HEK293 (cell line): Measurements from ENCODE around the gene SSBP3.

Experiments
- GLIS1 ChIP-seq: fragments of 450-650 bp; formaldehyde crosslinking; IDR thresholded peaks from 2 replicates; pipeline ENCODE4 v1.5.1; 2016; ENCODE audit warnings: missing biosample characterization, missing genetic modification characterization
- ZBTB8A ChIP-seq: fragments of 450-650 bp; formaldehyde crosslinking; IDR thresholded peaks from 2 replicates; pipeline ENCODE4 v1.5.1; 2016; ENCODE audit warnings: missing biosample characterization, missing genetic modification characterization
- ZNF423 ChIP-seq: fragments of 450-650 bp; formaldehyde crosslinking; IDR thresholded peaks from 2 replicates; pipeline ENCODE4 v1.5.1; 2016; ENCODE audit warnings: missing biosample characterization, missing genetic modification characterization
- ZNF561 ChIP-seq: fragments of 450-650 bp; IDR thresholded peaks from 2 replicates; pipeline ENCODE4 v1.5.1; 2018; ENCODE audit warnings: missing biosample characterization, missing genetic modification characterization, borderline replicate concordance
- ZNF677 ChIP-seq: fragments of 450-650 bp; IDR thresholded peaks from 2 replicates; pipeline ENCODE4 v1.5.0; 2018; ENCODE audit warnings: missing biosample characterization, mild to moderate bottlenecking, missing genetic modification characterization, moderate library complexity
- TF ChIP-seq, protein P1 (sequence below): fragments of 450-650 bp; formaldehyde crosslinking; IDR thresholded peaks from 2 replicates; pipeline ENCODE4 v1.5.1; 2016; ENCODE audit warnings: missing biosample characterization, missing genetic modification characterization
- TF ChIP-seq, protein P2 (sequence below): fragments of 450-650 bp; formaldehyde crosslinking; IDR thresholded peaks from 2 replicates; pipeline ENCODE4 v1.5.1; 2017; ENCODE audit warnings: missing biosample characterization, missing genetic modification characterization
- TF ChIP-seq, protein P3 (sequence below): fragments of 450-650 bp; formaldehyde crosslinking; IDR thresholded peaks from 2 replicates; pipeline ENCODE4 v1.5.1; 2016; ENCODE audit warnings: missing biosample characterization, missing genetic modification characterization
- TF ChIP-seq, protein P4 (sequence below): fragments of 450-650 bp; formaldehyde crosslinking; IDR thresholded peaks from 2 replicates; pipeline ENCODE4 v1.5.1; 2016; ENCODE audit warnings: missing biosample characterization, missing genetic modification characterization
- TF ChIP-seq, protein P5 (sequence below): fragments of 450-650 bp; formaldehyde crosslinking; IDR thresholded peaks from 2 replicates; pipeline ENCODE4 v1.5.1; 2017; ENCODE audit warnings: missing biosample characterization, missing genetic modification characterization

DNA sequence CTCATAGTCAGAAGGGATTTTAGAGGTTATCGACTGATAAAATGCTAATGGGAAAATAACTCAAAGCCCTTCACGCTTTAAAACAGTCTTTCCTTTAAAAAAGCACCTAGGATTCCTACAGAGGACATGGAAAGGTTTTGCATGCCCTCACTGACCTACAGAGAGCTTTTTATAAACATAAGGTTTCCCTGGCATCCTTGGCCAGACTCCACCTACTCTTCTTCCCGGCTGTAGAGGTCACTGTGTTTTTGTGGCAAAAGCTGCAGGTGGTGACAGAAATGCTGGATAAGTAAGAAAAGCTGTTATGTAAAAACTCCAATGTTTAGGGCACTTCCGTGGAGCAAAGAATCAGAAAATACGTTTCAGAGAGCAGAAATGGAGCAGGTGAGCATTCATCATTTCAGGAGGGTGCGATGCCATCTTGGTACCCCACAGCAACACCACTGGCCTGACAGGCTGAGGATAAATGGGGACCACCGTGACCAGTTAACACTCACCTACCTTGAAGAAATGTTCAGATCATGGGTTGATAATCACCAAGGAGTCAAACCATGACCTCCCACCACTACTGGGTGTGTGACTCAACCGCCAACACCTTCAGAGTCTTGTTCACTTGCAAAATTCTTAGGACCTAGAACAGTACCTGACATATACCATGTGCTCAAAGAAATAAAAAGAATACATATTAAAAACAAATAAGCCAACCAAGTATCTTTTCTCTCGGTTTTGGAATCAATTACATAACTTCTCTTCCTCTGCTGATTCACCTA lies 46.6 kb downstream of the SSBP3 start:
- TF ChIP-seq, protein P1, sequence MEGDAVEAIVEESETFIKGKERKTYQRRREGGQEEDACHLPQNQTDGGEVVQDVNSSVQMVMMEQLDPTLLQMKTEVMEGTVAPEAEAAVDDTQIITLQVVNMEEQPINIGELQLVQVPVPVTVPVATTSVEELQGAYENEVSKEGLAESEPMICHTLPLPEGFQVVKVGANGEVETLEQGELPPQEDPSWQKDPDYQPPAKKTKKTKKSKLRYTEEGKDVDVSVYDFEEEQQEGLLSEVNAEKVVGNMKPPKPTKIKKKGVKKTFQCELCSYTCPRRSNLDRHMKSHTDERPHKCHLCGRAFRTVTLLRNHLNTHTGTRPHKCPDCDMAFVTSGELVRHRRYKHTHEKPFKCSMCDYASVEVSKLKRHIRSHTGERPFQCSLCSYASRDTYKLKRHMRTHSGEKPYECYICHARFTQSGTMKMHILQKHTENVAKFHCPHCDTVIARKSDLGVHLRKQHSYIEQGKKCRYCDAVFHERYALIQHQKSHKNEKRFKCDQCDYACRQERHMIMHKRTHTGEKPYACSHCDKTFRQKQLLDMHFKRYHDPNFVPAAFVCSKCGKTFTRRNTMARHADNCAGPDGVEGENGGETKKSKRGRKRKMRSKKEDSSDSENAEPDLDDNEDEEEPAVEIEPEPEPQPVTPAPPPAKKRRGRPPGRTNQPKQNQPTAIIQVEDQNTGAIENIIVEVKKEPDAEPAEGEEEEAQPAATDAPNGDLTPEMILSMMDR (tag by site-specific recombination): no peak
- TF ChIP-seq, protein P2, sequence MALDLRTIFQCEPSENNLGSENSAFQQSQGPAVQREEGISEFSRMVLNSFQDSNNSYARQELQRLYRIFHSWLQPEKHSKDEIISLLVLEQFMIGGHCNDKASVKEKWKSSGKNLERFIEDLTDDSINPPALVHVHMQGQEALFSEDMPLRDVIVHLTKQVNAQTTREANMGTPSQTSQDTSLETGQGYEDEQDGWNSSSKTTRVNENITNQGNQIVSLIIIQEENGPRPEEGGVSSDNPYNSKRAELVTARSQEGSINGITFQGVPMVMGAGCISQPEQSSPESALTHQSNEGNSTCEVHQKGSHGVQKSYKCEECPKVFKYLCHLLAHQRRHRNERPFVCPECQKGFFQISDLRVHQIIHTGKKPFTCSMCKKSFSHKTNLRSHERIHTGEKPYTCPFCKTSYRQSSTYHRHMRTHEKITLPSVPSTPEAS (tag by site-specific recombination): no peak
- no peak for TF ChIP-seq ZBTB8A
- TF ChIP-seq ZNF677 (tag by site-specific recombination): no peak
- no peak for TF ChIP-seq GLIS1 (tag by site-specific recombination)
- TF ChIP-seq ZNF561 (tag by site-specific recombination): no peak
- TF ChIP-seq, protein P3, sequence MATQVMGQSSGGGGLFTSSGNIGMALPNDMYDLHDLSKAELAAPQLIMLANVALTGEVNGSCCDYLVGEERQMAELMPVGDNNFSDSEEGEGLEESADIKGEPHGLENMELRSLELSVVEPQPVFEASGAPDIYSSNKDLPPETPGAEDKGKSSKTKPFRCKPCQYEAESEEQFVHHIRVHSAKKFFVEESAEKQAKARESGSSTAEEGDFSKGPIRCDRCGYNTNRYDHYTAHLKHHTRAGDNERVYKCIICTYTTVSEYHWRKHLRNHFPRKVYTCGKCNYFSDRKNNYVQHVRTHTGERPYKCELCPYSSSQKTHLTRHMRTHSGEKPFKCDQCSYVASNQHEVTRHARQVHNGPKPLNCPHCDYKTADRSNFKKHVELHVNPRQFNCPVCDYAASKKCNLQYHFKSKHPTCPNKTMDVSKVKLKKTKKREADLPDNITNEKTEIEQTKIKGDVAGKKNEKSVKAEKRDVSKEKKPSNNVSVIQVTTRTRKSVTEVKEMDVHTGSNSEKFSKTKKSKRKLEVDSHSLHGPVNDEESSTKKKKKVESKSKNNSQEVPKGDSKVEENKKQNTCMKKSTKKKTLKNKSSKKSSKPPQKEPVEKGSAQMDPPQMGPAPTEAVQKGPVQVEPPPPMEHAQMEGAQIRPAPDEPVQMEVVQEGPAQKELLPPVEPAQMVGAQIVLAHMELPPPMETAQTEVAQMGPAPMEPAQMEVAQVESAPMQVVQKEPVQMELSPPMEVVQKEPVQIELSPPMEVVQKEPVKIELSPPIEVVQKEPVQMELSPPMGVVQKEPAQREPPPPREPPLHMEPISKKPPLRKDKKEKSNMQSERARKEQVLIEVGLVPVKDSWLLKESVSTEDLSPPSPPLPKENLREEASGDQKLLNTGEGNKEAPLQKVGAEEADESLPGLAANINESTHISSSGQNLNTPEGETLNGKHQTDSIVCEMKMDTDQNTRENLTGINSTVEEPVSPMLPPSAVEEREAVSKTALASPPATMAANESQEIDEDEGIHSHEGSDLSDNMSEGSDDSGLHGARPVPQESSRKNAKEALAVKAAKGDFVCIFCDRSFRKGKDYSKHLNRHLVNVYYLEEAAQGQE (tag by site-specific recombination): no peak
- TF ChIP-seq, protein P4, sequence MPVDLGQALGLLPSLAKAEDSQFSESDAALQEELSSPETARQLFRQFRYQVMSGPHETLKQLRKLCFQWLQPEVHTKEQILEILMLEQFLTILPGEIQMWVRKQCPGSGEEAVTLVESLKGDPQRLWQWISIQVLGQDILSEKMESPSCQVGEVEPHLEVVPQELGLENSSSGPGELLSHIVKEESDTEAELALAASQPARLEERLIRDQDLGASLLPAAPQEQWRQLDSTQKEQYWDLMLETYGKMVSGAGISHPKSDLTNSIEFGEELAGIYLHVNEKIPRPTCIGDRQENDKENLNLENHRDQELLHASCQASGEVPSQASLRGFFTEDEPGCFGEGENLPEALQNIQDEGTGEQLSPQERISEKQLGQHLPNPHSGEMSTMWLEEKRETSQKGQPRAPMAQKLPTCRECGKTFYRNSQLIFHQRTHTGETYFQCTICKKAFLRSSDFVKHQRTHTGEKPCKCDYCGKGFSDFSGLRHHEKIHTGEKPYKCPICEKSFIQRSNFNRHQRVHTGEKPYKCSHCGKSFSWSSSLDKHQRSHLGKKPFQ (tag by site-specific recombination): no peak
- TF ChIP-seq, protein P5, sequence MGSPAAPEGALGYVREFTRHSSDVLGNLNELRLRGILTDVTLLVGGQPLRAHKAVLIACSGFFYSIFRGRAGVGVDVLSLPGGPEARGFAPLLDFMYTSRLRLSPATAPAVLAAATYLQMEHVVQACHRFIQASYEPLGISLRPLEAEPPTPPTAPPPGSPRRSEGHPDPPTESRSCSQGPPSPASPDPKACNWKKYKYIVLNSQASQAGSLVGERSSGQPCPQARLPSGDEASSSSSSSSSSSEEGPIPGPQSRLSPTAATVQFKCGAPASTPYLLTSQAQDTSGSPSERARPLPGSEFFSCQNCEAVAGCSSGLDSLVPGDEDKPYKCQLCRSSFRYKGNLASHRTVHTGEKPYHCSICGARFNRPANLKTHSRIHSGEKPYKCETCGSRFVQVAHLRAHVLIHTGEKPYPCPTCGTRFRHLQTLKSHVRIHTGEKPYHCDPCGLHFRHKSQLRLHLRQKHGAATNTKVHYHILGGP (tag by site-specific recombination): no peak
- no peak for TF ChIP-seq ZNF423
